CD4-positive, alpha-beta T cell treated with Interleukin-4 for 1 hour (primary cell): ENCODE results near the gene ANKH.
"Not testable (repeated sequence)": the region's sequence is repeated elsewhere in the genome, so short reads cannot be mapped to it uniquely, and the experiment has no call there.

ENCODE experiments used
- DNase-seq, 2 donors: peaks; one replicate each; pipeline ENCODE4 v3.0.0-alpha.2; 2020 to 2022

ANKH gene

DNA sequence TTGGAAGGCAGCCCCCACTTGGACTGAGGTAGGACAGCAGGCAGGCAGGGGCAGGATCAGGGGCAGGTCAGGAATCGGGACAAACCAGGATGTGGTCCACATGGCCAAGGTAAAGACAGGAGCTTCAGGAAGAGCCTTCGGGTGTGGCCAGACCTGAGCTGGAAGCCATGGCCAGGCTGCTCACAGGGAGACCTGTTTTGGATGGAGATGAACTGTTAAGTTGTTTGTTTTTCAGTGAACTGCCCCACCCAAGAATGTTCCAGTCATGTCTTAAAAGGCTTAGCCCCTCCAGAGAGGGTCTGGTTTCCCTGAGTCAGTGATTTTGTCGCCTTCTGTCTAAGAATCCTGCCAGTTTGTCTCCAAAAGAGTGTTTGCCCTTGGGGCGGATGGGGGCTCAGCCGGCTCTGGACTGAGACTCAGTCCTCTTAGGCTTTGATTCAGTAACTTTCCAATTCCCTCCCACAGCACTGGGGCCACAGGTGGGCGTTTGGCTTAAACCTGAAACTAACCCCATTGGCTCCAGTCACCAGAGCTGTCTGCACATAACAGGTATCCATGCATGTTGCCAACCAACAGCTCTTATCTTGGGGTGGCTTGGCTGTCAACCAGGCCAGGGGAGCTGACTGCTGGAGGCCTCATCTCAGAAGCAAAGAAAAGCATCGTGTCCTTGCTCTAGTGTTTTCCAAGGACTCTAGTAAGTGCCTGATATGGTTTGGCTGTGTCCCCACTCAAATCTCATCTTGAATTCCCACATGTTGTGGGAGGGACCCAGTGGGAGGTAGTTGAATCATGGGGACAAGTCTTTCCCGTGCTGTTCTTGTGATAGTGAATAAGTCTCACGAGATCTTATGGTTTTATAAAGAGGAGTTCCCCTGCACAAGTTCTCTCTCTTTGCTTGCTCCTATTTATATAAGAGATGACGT is 11.3 kb upstream of the ANKH start:
- DNase-seq: no peak

DNA sequence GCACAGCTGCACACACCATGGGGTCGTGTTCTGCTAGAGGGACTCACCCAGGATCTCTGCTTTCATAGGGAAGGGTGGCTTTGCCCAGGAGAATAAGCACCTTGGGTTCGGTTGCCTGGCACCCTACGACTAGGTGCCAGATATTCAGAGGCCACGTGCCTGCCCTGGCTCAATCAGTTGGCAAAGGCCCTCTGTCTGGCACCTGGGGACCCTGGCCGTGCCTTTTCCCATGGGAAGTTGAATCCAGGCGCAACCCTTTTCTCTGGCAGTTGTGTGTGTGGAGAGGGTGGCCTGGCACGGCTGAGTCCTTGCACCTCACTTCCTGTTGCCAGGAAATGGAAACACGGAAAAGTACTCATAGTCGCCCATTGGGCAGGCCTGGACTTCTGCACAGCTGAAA is 10.2 kb upstream of the ANKH start:
- no peak for DNase-seq

DNA sequence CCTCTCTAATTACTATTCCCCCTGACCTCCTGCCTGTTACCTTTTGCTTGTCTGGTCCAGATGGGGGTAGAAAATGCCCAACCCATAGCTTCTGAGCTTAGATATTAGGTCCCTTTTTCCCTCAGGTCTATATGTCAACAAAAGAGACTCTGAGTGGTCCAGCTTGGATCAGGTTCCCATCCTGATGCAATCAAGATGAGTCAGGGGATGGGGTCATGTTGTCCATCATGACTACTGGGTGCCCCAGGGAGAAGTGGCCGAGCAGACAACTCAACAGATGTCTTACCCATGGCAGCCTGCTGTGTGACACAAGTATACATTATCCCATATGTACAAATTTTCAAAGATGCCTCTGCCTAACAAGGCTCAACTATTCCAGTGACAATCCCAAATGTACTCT is 9.1 kb upstream of the ANKH start:
- DNase-seq: no peak

DNA sequence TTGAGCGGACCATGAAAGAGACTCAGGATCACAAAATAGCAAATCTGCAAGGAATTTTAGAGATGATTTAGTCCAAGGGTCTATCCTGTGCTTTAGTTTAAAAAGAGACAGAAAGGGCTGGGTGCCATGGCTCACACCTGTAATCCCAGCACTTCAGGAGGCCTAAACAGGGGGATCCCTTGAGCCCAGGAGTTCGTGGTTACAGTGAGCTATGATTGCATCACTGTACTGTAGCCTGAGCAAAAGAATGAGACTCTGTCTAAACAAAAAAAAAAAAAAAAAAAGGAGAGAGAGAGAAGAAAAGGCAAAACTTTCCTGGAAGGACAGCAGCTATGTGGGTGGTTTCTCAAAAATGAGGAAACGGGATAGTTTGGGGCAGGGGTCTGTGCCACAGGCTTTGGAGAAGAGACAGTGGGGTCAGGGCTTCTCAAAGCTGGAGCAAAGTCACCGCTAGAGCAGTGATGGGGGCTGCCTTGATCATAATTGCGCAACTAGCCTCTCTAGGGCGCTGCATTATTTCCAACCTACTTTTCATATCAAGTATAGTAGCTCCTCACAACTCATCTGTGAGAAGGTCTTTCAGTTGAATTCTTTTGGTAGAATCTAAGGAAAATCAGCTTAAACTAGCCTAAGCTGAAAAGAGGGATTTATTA is 8.5 kb upstream of the ANKH start:
- no peak for DNase-seq

DNA sequence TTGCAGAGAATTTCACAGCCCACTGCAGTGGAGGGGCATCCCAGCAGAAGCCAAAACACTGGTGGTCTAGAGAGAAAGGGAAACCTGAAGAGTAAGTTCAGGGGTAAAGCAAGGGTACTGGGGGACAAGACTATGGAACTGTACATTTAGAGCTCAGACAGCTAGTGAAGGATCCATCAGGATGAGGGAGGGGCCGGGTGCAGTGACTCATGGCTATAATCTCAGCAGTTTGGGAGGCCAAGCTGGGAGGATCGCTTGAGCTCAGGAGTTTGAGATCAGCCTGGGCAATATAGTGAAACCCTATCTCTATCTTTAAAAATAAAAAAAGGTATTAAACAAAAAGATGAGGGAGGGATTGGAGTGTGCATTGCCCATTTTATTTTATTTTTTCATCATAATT is 7.8 kb upstream of the ANKH start:
- no peak for DNase-seq

DNA sequence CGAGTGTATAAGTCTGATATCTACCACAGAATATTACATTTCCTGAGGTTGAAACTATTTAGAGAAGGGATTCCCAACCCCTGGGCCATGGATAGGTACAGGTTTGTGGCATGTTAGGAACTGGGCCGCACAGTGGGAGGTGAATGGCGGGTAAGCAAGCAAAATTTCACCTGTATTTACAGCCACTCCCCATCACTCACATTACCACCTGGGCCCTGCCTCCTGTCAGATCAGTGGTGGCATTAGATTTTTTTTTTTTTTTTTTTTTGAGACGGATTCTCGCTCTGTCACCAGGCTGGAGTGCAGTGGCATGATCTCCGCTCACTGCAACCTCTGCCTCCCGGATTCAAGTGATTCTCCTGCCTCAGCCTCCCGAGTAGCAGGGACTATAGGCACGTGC is 6.6 kb upstream of the ANKH start:
- DNase-seq: not testable (repeated sequence)

DNA sequence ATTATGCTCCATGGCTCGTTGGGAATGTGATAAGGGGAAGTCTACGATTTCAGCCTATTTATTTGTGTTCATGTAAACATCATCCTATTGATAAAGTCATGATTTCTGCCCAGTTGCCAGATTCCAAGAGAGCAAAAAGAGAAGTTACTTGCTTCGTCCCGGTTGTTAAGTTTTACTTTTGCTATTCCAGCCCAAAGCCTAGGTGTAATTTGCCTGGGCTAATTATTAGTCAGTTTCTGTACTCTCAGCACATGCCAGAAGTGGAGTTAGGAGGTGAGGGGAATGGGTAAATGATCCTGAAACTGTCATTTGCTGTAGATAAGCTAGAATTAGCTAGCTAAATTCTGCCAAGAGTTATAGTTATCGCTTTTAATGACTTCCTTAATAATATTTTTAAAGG is 4.5 kb upstream of the ANKH start:
- DNase-seq: no peak

DNA sequence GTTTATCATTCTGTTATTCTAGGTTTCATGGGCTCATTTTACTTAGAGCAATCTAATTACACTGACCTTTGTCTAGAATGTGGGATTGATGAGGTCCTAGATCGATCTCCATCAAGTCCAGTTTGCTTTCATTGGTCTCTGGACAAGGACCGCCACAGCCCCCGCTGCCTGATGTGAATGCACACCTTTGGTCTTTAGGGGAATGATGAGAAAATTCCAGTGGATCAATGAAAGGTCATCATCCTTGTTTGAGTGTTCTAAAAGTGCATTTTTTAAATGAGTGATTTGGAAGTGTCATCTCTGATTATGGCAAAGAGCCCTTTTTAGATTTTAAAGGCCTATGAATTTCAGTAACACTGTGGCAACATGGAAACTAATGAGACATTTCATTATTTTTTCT is 2.2 kb upstream of the ANKH start:
- no peak for DNase-seq

DNA sequence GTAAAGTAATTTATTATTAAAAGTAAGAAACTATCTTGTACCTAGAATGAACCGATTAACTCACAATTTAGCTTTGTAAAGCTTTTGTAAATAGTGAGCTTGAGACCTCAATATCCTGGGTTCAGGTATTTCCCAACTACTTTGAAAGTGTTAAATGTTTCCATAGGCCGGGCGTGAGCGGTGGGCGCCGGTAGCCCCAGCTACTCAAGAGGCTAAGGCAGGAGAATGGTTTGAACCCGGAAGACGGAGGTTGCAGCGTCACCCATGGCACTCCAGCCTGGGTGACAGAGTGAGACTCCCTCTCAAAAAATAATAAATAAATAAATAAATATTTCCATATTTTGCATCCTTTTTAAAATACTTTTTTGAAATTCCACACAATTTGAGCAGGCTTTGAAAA is 1.5 kb upstream of the ANKH start:
- no peak for DNase-seq

DNA sequence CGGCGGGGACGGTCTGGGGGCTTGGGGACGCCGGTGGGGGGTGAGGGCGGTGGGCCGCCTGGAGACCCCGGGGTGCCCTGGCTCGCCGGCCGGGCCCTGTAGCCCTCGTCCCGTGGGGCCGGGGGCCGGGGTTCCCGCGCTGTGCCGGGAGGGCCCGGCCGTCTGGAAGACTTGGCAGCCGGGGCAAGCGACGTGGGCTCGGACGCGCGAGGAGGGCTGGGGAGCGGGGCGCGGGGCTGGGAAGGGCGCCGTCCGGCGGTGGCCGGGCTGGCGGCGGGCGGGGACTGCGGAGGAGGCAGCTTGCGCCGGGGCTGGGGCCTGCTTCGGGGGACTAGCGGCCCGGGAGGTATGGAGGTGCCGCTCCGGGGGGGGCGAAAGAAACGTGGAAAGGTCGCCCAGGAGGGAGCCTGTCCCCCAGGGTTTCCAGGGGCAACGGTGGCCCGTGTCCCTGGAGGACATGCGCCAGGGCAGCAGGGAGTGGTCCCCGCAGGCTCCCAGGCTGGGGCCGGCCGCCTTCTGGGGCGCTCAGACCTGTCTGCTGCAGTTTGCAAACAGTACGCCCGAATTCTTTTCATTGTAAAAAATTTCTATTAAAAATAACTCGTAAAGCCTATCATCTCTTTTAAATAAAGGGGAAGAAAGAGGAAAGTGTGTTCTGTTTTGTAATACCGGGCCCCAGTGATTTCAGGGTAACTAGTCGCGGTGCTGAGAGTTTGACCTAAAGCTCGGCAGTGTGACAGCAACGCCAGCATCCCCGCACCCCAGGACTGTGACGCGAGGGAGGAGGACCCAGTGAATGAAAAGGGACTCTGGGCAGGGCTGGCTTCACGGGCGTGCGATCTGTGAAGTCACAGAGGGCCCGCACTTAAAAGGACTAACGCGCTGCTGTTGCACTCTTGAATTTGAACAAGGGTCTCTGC is 752 bp upstream of the ANKH start:
- DNase-seq: peak; percentile 64 to 78

DNA sequence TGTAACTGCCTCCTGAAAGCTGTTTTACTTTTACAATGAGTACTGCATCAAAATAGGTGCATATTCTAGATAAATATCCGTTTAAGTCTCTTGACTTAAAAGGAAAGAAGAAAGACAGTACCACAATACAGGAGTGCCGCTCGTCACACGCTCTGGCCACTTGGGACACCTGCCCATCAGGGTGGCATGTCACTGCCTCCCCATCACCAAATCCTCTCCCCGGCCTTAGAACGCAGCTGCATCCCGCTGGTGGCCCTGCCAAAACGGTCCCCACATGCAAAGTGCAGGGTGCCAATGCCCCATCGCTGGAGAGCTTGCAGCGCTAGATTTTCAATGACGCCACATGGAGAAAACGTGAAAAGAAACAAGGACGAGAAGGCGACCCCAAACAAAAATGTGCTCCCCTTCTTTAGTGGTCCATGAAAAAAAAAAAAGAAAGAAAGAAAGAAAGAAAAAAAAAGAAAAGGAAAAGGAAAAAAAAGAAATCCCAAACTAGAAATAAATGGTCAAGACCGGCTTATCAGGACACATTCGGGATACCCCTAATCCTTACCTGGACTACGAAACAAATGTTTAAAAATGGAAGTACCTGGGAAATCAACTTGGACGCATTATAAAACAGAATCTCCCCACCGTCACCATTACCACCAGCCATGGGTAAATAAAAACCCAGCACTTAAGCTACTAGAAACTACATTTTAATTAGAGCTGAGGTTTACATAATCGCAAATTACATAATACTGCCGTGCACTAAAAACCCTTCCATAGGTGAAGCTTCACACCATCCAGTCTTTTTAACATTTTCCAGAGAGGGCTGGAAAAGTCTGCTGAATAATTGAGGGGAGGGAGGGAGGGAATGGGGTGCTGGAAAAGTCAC is 1.0 kb downstream of the ANKH start:
- peak; percentile 85 to 86 for DNase-seq

DNA sequence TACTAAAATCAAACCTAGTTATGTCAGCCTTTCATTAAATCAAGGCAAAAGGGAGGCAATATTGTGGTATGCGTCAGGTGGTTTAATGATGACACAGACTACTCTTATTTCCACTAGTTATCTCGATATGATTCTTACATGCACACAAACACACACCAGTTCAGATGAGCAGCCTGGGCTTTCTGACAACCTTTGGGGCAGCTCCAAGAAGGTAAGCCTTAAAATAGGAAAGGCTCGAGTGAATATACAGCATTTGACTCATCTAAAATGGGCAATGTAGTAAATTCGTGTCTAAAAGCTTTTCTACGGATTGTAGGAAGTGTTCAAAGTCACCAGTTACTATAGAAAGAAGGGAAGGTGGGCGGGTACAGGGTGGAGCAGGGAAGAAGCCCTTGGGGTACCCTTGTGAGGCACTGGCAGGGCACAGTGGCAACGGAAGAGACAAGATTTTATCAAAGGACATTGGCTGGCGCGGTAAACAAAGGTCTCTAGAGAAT is 1.9 kb downstream of the ANKH start:
- peak in 1 of 2 donors; percentile 30 for DNase-seq

DNA sequence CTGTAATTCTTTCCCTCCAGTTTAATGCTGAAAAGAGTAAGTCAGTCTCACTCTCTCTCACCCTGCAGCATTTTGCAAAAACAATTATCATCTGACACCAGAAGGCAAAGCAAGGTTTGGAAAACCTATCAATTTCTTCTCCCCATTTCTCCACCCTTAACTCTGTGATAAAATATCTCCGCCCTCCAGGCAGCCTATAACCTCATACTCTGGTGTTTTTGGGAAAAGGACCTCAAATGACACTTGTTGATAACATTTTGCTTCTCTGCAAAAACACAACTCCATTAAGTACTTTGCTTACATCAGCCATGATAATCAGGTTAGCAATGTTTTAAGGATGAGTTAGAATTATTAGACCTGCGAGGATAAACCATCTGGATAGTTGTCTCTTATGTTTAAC is 2.3 kb downstream of the ANKH start:
- no peak for DNase-seq

DNA sequence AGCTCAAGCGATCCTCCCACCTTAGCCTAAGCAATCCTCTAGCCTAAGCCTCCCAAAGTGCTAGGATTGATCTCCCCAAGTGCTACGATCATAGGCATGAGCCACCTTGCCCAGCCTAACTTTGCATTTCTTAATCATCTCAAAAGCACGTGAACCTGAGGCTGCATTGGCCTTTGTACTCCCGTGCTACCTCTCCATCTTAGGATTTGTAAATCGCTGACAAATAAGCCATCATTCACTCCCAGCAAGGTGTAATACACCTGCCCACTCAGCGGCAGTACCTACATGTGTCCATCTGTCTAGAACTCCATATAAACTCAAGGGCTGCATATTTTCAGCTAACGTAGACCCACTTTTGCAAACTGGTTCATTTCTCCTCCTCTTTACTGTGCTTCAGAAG is 2.8 kb downstream of the ANKH start:
- DNase-seq: no peak

DNA sequence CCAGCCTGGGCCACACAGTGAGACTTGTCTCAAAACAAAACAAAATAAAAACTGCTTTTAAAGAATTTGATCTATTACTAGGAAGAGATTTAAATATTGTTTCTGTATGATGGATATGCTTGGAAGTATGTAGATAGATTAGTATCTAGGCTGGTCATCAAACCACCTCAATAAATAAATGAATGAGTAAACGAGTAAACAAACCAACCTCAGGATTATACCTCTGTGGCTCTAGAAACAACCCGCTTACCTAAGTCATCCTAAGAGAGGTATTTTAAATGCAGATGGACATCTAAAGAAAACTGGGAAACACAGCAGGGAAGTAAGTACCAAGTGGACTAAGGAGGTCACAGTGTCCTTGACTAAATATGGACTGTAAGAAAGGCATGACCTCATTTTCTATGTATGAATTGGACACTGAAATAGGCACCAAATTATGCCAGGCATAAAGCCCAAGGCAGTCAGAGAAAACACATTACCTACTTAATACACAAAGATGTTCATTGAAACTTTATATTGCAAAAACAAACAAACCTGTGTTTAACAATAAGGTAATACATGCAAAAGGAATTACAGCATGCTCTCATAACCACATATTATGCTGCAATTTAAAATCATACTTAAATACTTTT is 7.3 kb downstream of the ANKH start:
- no peak for DNase-seq

DNA sequence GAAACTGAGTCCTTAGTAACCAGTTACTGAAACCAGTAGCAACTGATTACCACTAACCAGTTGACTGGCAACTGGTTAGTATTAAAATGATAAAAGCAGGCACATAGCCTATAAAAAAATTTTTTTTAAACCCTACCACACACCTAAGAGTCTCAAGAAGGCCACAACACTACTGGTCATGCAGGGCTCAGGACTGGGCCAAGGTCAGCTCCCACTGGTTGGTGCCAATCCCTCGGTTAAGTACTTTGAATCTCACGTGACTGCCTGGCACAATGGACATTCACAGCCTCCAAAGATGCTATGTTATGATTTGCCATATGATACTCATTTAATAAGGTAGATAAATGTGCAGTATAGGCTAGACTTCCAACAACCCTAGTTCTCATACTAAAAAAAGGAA is 8.5 kb downstream of the ANKH start:
- no peak for DNase-seq

DNA sequence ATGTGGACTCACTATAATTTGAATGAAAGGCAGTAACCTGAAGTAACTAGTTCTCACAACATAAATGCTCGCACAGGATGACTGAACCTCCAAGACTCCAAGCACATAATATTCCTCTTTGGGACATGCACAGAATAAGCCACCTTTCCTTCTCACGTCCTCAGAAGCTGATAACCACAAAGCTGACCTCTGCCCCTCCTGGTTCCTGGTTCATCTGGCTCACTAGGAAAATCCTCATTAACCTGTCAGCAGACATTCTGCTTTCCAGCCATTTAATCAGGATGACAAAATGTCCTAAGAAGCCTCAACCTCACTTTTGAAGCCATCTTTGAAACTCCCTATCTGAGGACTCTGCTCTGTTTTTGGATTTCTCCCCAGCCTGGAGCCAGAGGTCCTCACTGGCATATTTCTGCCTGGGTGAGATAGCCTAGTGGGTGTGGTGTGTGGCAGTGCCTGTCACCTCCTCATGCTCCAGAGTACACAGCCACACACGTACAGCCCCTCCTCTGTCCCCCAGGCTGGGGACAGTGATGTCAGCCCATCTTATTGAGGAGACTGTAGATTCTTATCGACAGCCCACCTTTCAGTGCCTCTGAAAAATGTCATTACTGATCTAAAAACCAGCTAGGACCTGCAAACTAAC is 10.3 kb downstream of the ANKH start:
- no peak for DNase-seq

DNA sequence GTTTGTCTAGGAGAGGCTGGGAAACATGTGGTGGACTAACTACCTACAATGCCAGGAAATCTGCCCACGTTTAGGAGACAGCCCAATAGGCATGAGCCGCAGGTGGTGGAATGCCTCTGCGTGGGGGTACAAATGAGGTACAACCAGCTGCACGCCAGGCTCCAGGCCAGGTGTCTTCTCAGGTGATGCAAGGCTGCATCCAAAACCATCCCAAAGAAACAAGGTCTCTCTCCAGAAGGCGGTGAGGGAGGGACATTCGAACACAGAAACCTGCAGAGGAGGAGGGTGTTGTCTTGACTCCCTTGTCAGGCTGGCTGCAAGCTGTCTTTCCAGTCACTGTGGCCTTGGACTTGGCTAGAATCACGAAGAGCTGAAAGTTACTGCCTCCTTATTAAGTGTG is 11.6 kb downstream of the ANKH start:
- DNase-seq: no peak

DNA sequence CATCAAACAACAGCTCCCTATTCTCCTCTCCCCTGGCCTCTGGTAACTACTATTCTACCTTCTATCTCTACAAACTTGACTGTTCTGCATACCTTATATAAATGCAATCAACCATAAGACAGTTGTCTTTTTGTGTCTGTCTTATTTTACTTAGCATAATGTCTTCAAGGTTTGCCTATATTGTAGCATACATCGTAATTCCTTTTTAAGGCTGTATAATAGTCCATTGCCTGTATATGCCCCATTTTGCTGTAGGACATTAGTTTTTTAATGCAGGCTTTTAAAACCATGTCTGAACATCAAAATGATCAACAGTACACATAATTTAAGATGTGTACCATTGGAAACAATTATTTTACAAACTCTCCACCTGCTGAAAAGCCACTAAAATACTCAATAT is 12.4 kb downstream of the ANKH start:
- DNase-seq: no peak

DNA sequence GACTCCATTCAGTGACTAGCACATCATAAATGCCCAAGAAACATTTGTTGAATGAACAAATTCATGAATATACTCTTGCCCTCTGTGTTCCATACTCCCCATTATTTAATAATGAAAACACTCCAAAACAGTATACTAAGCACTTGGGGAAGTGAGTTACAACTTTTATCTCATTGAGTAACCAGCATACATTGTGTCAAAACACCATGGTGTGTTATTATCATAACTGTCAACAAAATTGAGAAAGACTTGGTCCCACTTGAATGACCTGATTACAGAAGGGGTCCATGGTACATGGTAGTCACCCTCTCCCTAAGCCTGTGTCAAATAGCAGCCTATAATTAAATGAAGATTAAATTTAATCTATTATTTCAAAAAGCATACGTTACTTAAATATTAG is 16.2 kb downstream of the ANKH start:
- no peak for DNase-seq

DNA sequence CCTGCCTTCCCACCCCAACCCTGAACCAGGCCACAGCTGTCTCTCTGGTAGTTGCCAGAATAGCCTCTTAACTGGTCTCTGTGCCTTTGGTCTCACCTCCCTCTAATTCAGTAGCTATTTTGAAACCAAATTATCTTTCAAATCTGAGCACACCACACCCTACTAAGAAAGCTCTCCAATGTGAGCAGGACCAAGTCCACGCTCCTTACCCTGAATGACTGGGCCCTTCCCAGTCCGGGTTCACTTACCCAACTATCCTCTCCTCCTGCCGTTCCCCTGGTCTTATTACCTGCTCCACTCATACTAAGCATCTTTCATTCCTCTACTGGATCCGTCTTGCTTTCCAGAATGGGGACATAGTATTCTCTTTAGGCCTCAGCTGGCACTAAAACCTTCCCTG is 16.8 kb downstream of the ANKH start:
- no peak for DNase-seq
